ENCODE data around the gene CHFR. TPM values are rescaled to one million over a fixed set of nuclear protein-coding genes. Genes with fewer than 3 reads are reported as not detected.
A peak's percentile ranks its signal among the peaks of the same experiment; 100 is the strongest.
"Not testable (repeated sequence)": the region's sequence is repeated elsewhere in the genome, so short reads cannot be mapped to it uniquely, and the experiment has no call there.

Gene CHFR
- total and polyA plus RNA-seq, 12 donors = 14.9 to 54.4 (median 26.6) TPM

DNA sequence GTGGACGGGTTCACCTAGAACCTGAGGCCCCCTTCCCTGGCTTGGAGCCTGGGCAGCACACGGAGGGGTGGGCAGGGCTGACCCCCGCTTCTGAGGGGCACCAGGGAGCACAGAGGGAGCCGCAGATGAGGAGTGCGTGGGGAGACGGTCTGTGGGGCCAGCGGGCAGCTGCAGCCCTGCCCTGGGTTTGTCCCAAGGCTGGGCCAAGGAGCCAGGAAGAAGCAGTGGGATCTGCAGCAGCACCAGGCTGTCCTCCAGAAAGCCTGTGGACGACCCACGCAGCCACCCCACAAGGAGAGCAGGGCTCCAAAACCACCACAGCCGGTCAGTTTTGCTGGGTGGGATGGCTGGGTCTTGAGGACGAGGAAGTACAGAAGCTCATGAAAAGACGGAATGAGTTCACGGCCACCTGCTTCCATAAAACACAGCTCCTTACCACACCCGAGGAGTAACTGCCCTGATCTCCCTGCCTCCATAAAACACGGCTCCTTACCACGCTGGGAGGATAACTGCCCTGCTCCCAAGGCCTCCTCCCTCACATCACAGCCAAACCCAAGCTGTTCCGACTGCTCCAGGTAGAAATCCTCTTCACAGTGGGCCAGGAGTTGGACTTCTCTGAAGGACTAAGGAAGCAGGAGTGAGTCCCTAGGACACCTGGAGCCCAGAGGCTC, 48.9 kb downstream of the CHFR start:
- intact Hi-C loops (cut with DNase I) = no loop called here
- TF ChIP-seq CTCF (IDR thresholded peaks at IDR 0.05) (no peak), POLR2A (IDR thresholded peaks at IDR 0.05) (no peak)
- peaks cover 0 to 36% of the 10 kb centered on the region in 2 donors for H3K36me3 ChIP-seq (replicated peaks in 1 of 2)
- H3K27ac ChIP-seq = peak overlapping the region in 1 of 5 donors; percentile 49
- no peak for DNase-seq
- no peak overlapping the region for H3K4me3 ChIP-seq
- H3K9me3 ChIP-seq (replicated peaks in 1 of 3) = no peaks in the 10 kb centered on the region
- 78 to 92% (median 87%) methylated on average over 9 to 17 of the region's 17 CpGs for WGBS, 4 donors
- H3K27me3 ChIP-seq = no peaks in the 10 kb centered on the region
- no peaks in the 10 kb centered on the region for H3K4me1 ChIP-seq (replicated peaks in 1 of 2)

DNA sequence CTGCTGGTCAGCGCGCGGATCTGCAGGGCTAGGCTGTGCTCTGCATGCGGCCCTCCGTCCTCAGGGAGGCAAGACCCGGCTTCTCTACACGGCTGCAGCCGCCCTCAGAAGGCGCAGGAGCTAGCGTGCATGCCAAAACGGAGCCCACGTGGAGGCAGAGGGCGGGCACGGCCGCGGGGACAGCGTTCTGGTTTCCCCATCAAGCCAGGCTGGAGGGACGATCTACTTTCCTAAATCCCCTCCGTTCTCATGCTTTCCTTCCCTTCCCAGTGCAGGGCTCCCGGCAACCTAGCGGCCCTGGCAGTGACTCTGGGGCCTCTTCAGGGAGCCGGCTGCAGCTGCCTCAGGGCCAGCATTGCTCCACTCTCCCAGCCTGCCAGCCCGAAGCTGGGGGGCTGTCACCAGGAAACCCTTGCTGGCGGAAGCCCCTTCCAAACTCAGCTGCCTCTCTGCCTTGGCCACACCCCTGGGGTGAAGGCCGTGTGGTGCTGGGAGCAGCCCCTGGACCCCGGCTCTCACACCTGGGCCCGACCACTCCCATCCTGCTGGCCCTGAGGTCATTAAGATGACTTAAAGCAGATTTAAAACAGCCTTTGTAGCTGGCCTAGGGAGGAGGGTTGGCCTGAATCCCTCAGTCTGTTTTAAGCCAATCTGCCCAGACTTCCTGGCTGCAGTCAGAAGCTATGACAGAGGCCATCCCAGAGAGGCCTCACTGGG, 49.6 kb downstream of the CHFR start:
- no peak for DNase-seq
- intact Hi-C loops (cut with DNase I) = no loop called here
- H3K9me3 ChIP-seq (replicated peaks in 1 of 3) = no peaks in the 10 kb centered on the region
- H3K4me3 ChIP-seq = no peak overlapping the region
- peak overlapping the region in 1 of 5 donors; percentile 49 for H3K27ac ChIP-seq
- TF ChIP-seq CTCF (IDR thresholded peaks at IDR 0.05) = no peak
- no peak for TF ChIP-seq POLR2A (IDR thresholded peaks at IDR 0.05)
- no peaks in the 10 kb centered on the region for H3K27me3 ChIP-seq
- H3K36me3 ChIP-seq (replicated peaks in 1 of 2) = peaks cover 0 to 29% of the 10 kb centered on the region in 2 donors
- 43 to 79% (median 63%) methylated on average over 5 to 27 of the region's 27 CpGs for WGBS, 4 donors
- H3K4me1 ChIP-seq (replicated peaks in 1 of 2) = no peaks in the 10 kb centered on the region

DNA sequence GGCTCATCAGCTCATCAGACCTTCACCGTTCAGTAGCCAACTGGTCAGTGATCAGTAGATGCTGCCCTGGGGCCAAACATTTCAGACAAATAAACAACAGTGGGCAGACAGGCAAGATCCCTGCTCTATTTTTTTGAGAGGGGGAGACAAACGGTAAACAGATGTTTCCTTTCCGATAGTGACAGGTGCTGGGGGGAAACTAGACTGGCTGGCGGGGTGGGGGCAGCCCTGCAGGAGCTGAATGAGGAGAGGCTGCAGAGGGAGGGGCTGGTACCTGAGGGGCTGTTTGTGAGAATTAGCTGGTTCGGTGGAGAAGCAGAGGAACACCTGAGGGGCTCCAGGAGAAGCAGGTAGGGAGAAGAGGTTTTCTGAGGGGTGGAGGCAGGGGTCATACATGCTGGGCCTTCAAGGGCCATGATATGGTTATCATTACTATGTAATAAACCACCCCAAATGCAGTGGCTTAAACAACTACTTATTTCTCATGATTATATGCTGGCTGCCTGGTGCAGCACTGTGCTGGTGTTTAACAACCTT, 50.5 kb downstream of the CHFR start:
- no peaks in the 10 kb centered on the region for H3K27me3 ChIP-seq
- H3K4me1 ChIP-seq (replicated peaks in 1 of 2) = no peaks in the 10 kb centered on the region
- no peak overlapping the region for H3K27ac ChIP-seq
- TF ChIP-seq POLR2A (IDR thresholded peaks at IDR 0.05) (no peak), CTCF (IDR thresholded peaks at IDR 0.05) (no peak)
- no peaks in the 10 kb centered on the region for H3K9me3 ChIP-seq (replicated peaks in 1 of 3)
- WGBS, 4 donors = 69 to 84% (median 72%) methylated on average over 5 of the region's 5 CpGs
- no peak overlapping the region for H3K4me3 ChIP-seq
- intact Hi-C loops (cut with DNase I) = no loop called here
- no peak for DNase-seq
- H3K36me3 ChIP-seq (replicated peaks in 1 of 2) = peaks cover 0 to 20% of the 10 kb centered on the region in 2 donors

DNA sequence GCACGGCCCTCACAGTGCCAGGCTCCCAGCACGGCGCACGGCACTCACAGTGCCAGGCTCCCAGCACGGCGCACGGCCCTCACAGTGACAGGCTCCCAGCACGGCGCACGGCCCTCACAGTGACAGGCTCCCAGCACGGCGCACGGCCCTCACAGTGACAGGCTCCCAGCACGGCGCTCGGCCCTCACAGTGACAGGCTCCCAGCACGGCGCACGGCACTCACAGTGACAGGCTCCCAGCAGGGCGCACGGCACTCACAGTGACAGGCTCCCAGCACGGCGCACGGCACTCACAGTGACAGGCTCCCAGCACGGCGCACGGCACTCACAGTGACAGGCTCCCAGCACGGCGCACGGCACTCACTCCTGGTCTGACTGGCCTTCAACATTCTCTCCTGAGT, 51.2 kb downstream of the CHFR start:
- H3K9me3 ChIP-seq (replicated peaks in 1 of 3); H3K4me3 ChIP-seq; H3K27ac ChIP-seq; H3K27me3 ChIP-seq; DNase-seq; intact Hi-C loops (cut with DNase I); H3K4me1 ChIP-seq (replicated peaks in 1 of 2): not testable (repeated sequence)
- 86 to 92% (median 89%) methylated on average over 5 to 26 of the region's 30 CpGs; no CpG with 5 or more reads in 1 of the 4 donors for WGBS, 4 donors
- peaks cover 0 to 13% of the 10 kb centered on the region in 2 donors for H3K36me3 ChIP-seq (replicated peaks in 1 of 2)
